Suppressor macrophage treated with lipopolysaccharide for 4 hours (primary cell): Measurements from ENCODE around the gene STAG1.

Source experiments
- DNase-seq: peaks from one replicate; pipeline ENCODE4 v3.0.0-alpha.2; 2020

The STAG1 gene

GRCh38 chr3:136300444-136300843 lies 451.7 kb downstream of the STAG1 start:
- DNase-seq, result no peak

GRCh38 chr3:136297826-136298225 lies 454.4 kb downstream of the STAG1 start:
- DNase-seq, result no peak

- no peak for DNase-seq
Measured at GRCh38 chr3:136296960-136297359, 455.2 kb downstream of the STAG1 start.

GRCh38 chr3:136294176-136294575 lies 458.0 kb downstream of the STAG1 start:
- DNase-seq, result no peak

GRCh38 chr3:136293279-136293678 lies 458.9 kb downstream of the STAG1 start:
- no peak for DNase-seq

- DNase-seq, result no peak
Measured at GRCh38 chr3:136292500-136292899, 459.7 kb downstream of the STAG1 start.

- no peak for DNase-seq
Measured at GRCh38 chr3:136291302-136291701, 460.9 kb downstream of the STAG1 start.
